Hepatocyte (in vitro differentiated cells): Measurements from ENCODE around the gene APBA2. TPM values are rescaled to one million over a fixed set of nuclear protein-coding genes. Genes with fewer than 3 reads are reported as not detected.

Source experiments
- DNase-seq: peaks from one replicate; pipeline ENCODE4 v3.0.0-alpha.2; 2016; ENCODE audit warnings: low spot score
- H2AFZ ChIP-seq: fragments of 200-600 bp; sonication (generic); 2 replicates; pipeline ENCODE4 v1.6.0; 2016; ENCODE audit warnings: antibody characterized with exemption, mild to moderate bottlenecking
- H3K27ac ChIP-seq: fragments of 200-600 bp; sonication (generic); 2 replicates; pipeline ENCODE4 v1.5.1; 2016; ENCODE audit warnings: mild to moderate bottlenecking
- H3K27me3 ChIP-seq: fragments of 200-600 bp; sonication (generic); 2 replicates; pipeline ENCODE4 v1.6.1; 2016
- H3K36me3 ChIP-seq: fragments of 200-600 bp; sonication (generic); replicated peaks from 2 replicates; pipeline ENCODE4 v1.5.1; 2016; ENCODE audit warnings: low read depth; ENCODE audit not compliant: insufficient read depth
- H3K4me1 ChIP-seq: fragments of 200-600 bp; sonication (generic); 2 replicates; pipeline ENCODE4 v1.5.1; 2016; ENCODE audit warnings: mild to moderate bottlenecking, moderate library complexity; ENCODE audit not compliant: insufficient read depth
- H3K4me2 ChIP-seq: fragments of 200-600 bp; sonication (generic); 2 replicates; pipeline ENCODE4 v1.6.0; 2016
- H3K4me3 ChIP-seq: fragments of 200-600 bp; sonication (generic); 2 replicates; pipeline ENCODE4 v1.5.1; 2016; ENCODE audit warnings: mild to moderate bottlenecking
- H3K79me2 ChIP-seq: fragments of 200-600 bp; sonication (generic); 2 replicates; pipeline ENCODE4 v1.6.0; 2017; ENCODE audit warnings: mild to moderate bottlenecking
- H3K9me2 ChIP-seq: fragments of 200-600 bp; sonication (generic); replicated peaks from 2 replicates; pipeline ENCODE4 v1.6.0; 2017; ENCODE audit warnings: mild to moderate bottlenecking; ENCODE audit not compliant: insufficient read depth
- H3K9me3 ChIP-seq: fragments of 200-600 bp; sonication (generic); 2 replicates; pipeline ENCODE4 v1.5.1; 2016; ENCODE audit warnings: low read depth, mild to moderate bottlenecking
- H4K20me1 ChIP-seq: fragments of 200-600 bp; sonication (generic); 2 replicates; pipeline ENCODE4 v1.6.0; 2016; ENCODE audit warnings: mild to moderate bottlenecking; ENCODE audit not compliant: insufficient read depth, poor library complexity, severe bottlenecking
- EZH2 ChIP-seq: fragments of 200-600 bp; sonication (generic); IDR thresholded peaks from 2 replicates; pipeline ENCODE4 v1.6.1; 2016; ENCODE audit warnings: antibody characterized with exemption, mild to moderate bottlenecking, borderline replicate concordance
- EZH2phosphoT487 ChIP-seq: fragments of 200-600 bp; sonication (generic); IDR thresholded peaks from one replicate; pipeline ENCODE4 v1.6.1; 2018; ENCODE audit warnings: antibody characterized with exemption, mild to moderate bottlenecking, low read depth, moderate library complexity; ENCODE audit not compliant: unreplicated experiment, severe bottlenecking
- WGBS: methylation state at CpG from one replicate; pipeline ENCODE4 v1.1.6; 2016; ENCODE audit warnings: low lambda C conversion rate; ENCODE audit errors: missing lambda C conversion rate; 5-methylcytosine and 5-hydroxymethylcytosine counted together
- polyA plus RNA-seq: library from polyadenylated mRNA; unstranded; fragments of >200 nt; fragmentation: Nextera tagmentation; extraction: Ambion mirVana; gene quantifications from 2 replicates; pipeline ENCODE4 v1.2.1, GENCODE V29; 2016
- total RNA-seq: library from RNA; depleted of rRNA; stranded (reverse); fragments of >200 nt; gene quantifications from 2 replicates; pipeline ENCODE4 v1.2.3, GENCODE V29; 2014
- TF ChIP-seq, protein P1 (sequence below): fragments of 200-600 bp; sonication (generic); IDR thresholded peaks from 2 replicates; pipeline ENCODE4 v1.5.1; 2016; ENCODE audit warnings: antibody characterized with exemption, mild to moderate bottlenecking; ENCODE audit not compliant: poor library complexity

APBA2 gene
- total and polyA plus RNA-seq, 2 experiments from 2014 or later = 8.4 to 10.1 TPM

- Histone ChIP-seq H3K4me3 (no peak overlapping the region), H3K9me2 (no peaks in the 10 kb centered on the region), H3K79me2 (no peaks in the 10 kb centered on the region), H2AFZ (no peak overlapping the region), H3K27ac (no peak overlapping the region), H3K36me3 (no peaks in the 10 kb centered on the region), H3K9me3 (no peaks in the 10 kb centered on the region), H4K20me1 (no peaks in the 10 kb centered on the region), H3K27me3 (no peaks in the 10 kb centered on the region), H3K4me1 (no peaks in the 10 kb centered on the region), H3K4me2 (no peak overlapping the region)
- no peak for DNase-seq
- TF ChIP-seq EZH2phosphoT487 (no peak), EZH2 (no peak)
- TF ChIP-seq, protein P1, sequence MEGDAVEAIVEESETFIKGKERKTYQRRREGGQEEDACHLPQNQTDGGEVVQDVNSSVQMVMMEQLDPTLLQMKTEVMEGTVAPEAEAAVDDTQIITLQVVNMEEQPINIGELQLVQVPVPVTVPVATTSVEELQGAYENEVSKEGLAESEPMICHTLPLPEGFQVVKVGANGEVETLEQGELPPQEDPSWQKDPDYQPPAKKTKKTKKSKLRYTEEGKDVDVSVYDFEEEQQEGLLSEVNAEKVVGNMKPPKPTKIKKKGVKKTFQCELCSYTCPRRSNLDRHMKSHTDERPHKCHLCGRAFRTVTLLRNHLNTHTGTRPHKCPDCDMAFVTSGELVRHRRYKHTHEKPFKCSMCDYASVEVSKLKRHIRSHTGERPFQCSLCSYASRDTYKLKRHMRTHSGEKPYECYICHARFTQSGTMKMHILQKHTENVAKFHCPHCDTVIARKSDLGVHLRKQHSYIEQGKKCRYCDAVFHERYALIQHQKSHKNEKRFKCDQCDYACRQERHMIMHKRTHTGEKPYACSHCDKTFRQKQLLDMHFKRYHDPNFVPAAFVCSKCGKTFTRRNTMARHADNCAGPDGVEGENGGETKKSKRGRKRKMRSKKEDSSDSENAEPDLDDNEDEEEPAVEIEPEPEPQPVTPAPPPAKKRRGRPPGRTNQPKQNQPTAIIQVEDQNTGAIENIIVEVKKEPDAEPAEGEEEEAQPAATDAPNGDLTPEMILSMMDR = no peak
- 87% methylated on average over 8 of the region's 8 CpGs for WGBS
Measured at GRCh38 chr15:28962851-28963710, 77.3 kb downstream of the APBA2 start.

DNA sequence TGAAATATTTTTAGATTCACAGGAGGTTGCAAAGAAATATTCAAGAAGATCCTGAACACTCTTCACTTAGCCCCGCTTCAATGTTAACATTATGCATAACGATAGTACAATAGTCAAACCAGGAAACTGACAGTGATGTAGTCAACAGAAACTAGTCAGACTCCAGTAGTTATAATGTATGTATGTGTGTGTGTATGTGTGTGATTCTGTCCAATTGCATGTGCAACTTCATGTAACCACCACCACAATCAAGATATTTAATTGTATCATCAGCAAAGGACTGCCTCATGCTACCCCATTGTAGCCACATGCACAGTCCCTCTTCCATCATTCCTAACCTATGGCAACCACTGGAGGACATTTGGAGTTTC, 77.9 kb downstream of the APBA2 start:
- Histone ChIP-seq H2AFZ (no peak overlapping the region), H3K9me2 (no peaks in the 10 kb centered on the region), H3K9me3 (no peaks in the 10 kb centered on the region), H3K36me3 (no peaks in the 10 kb centered on the region), H3K4me2 (no peak overlapping the region), H3K27ac (no peak overlapping the region), H3K4me1 (no peaks in the 10 kb centered on the region), H3K4me3 (no peak overlapping the region), H3K27me3 (no peaks in the 10 kb centered on the region), H4K20me1 (no peaks in the 10 kb centered on the region), H3K79me2 (no peaks in the 10 kb centered on the region)
- no peak for TF ChIP-seq EZH2phosphoT487
- no peak for TF ChIP-seq EZH2
- TF ChIP-seq, protein P1 = no peak
- no peak for DNase-seq
- WGBS = 100% methylated on average over 2 of the region's 2 CpGs

- H3K27me3 ChIP-seq = no peaks in the 10 kb centered on the region
- H3K9me3 ChIP-seq = no peaks in the 10 kb centered on the region
- no peaks in the 10 kb centered on the region for H3K36me3 ChIP-seq
- WGBS = 96% methylated on average over 1 of the region's 1 CpG
- TF ChIP-seq, protein P1 = no peak
- no peak for TF ChIP-seq EZH2
- TF ChIP-seq EZH2phosphoT487 = no peak
- no peak overlapping the region for H3K4me3 ChIP-seq
- H3K79me2 ChIP-seq = no peaks in the 10 kb centered on the region
- no peak overlapping the region for H2AFZ ChIP-seq
- no peak overlapping the region for H3K27ac ChIP-seq
- no peaks in the 10 kb centered on the region for H3K4me1 ChIP-seq
- no peaks in the 10 kb centered on the region for H3K9me2 ChIP-seq
- DNase-seq = no peak
- no peak overlapping the region for H3K4me2 ChIP-seq
- no peaks in the 10 kb centered on the region for H4K20me1 ChIP-seq
Measured at GRCh38 chr15:28964098-28964497, 78.3 kb downstream of the APBA2 start.
